GM12864 (cell line): ENCODE measurements around the gene BCORL1.

ENCODE experiments used
- DNase-seq: peaks from one replicate; pipeline ENCODE4 v3.0.0-alpha.2; 2011; ENCODE audit warnings: low read depth
- H3K4me3 ChIP-seq: 2 replicates; pipeline ENCODE4 v1.5.1; 2011; ENCODE audit warnings: mild to moderate bottlenecking, low read depth, low read length, control low read depth
- CTCF ChIP-seq: IDR thresholded peaks from 2 replicates; pipeline ENCODE4 v1.5.1; 2011; ENCODE audit warnings: low read depth, mild to moderate bottlenecking, moderate library complexity, low read length, control low read depth, inconsistent platforms; ENCODE audit errors: missing control alignments

The BCORL1 gene

GRCh38 chrX:130015181-130015580, 32.7 kb downstream of the BCORL1 start:
- H3K4me3 ChIP-seq, result no peak overlapping the region
- no peak for DNase-seq
- TF ChIP-seq CTCF, result no peak

GRCh38 chrX:130018143-130018542, 35.7 kb downstream of the BCORL1 start:
- DNase-seq, result no peak
- no peak for TF ChIP-seq CTCF
- no peak overlapping the region for H3K4me3 ChIP-seq

GRCh38 chrX:130020661-130021324, 38.4 kb downstream of the BCORL1 start:
- TF ChIP-seq CTCF, result no peak
- no peak overlapping the region for H3K4me3 ChIP-seq
- no peak for DNase-seq

- TF ChIP-seq CTCF, result no peak
- DNase-seq, result peak; percentile 70
- peak overlapping the region; percentile 47 for H3K4me3 ChIP-seq
Measured at GRCh38 chrX:130024127-130024526, 41.7 kb downstream of the BCORL1 start.

- DNase-seq, result no peak
- no peak overlapping the region for H3K4me3 ChIP-seq
- no peak for TF ChIP-seq CTCF
Measured at GRCh38 chrX:130025256-130025655, 42.8 kb downstream of the BCORL1 start.

- no peak for DNase-seq
- no peak for TF ChIP-seq CTCF
- H3K4me3 ChIP-seq, result no peak overlapping the region
Measured at GRCh38 chrX:130027569-130027968, 45.1 kb downstream of the BCORL1 start.

GRCh38 chrX:130028196-130028595, 45.8 kb downstream of the BCORL1 start:
- no peak for DNase-seq
- no peak overlapping the region for H3K4me3 ChIP-seq

More at GRCh38 chrX:130028196-130028595, 45.8 kb downstream of the BCORL1 start:
- peak; percentile 71 for TF ChIP-seq CTCF
